HuH-7.5 (cell line): ENCODE measurements around the gene PREB.
"Not testable (repeated sequence)": the region's sequence is repeated elsewhere in the genome, so short reads cannot be mapped to it uniquely, and the experiment has no call there.

ENCODE experiments used
- DNase-seq: peaks from one replicate; pipeline ENCODE4 v3.0.0; 2011; ENCODE audit warnings: low spot score

PREB gene

DNA sequence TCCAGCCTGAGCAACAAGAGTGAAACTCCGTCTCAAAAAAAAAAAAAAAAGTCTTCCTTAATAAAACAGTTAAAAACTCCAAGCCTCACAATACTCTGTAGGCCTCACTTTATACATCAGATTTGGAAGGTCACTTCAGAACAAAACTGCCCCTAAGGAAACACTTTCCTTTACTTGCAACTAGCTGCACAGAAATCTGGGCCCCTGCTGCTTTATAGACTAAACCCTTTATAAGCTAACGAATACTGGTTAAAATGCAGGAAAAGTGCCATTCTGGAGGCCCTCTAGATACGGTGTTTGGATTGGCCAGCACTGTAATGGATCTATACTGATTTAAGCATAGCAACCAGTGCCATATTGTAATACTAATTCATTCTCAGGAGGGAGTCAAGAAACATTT, 9.3 kb downstream of the PREB start:
- no peak for DNase-seq

DNA sequence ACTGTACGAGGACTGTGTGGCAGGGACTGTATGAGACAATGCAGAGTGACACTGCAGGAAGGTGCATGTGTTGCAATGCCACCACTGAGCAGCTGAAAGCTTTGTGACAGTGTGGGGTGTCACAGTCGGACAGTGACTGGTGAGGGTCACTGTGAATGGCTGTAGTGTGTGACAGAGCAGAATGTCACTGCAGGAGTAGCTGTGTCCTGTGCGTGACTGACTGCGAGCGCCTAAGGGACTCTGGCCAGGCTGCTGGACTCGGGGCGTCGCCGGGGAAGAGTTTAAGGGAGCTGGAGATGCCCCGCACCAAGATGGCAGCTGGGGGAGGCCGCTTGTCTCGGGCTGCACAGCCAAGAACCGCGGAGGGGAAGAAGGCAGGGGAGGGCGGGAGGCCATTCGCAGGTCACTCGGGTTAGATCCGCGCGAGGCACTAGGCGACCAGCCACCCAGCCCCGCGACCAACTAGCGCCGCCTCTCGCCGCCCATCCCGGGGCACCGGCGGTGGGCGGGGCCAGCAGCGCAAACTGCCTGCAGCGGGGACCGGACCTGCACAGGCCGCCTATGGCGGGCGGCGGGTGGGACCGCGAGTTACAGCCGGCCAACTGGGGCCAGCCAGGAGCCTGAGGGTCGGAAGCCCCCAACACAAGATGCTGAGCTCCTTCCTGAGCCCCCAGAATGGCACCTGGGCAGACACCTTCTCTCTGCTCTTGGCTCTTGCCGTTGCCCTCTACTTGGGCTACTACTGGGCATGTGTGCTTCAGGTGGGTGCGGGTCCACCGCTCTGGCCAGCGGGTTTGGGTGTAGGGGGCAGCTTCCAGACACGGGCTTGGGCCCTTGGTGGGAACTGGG, 10.9 kb downstream of the PREB start, which contains the start of gene ABHD1:
TSS of gene ABHD1 (plus strand) at position 514 of the 849 bp plus-strand sequence. CDS start at position 648, 134 bp downstream.
- peak; percentile 77 for DNase-seq

DNA sequence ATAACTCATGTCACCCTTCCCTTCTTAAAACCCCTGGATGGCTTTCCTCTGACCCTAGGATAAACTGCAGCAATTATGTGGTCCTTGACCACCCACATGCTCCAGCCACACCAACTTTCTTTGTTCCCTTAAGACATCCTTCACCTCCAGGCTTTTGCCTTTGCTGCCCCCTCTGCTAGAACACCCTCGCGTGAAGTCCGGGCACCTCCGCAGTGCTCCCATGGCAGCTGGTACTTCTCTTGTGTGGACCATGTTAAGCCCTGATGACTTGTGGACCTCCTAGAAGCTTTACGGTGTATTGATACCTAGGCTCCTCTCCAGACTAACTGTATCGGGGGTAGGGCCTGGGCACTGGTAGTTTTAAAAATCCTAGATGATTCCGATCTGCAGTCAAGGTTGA, 11.6 kb downstream of the PREB start:
- no peak for DNase-seq

DNA sequence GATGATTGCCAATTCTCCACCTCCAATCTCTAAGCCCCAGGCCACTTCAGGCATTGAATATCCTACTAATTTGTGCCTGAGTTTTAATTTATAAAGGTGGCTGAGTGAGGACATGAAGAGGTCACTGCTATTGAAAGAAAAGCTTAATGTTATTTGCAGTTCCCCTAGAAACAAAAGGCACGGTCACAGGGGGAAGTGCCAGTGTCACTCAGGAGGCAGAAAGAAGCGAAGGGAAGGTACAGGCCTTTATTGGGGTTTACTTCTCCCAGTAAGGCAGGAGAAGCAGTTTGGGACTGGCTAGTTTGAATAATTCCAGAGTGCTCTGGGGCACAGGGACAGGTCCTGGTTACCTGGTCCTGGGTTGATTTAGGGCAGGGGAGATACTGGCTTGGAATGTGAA, 12.5 kb downstream of the PREB start:
- DNase-seq = no peak

DNA sequence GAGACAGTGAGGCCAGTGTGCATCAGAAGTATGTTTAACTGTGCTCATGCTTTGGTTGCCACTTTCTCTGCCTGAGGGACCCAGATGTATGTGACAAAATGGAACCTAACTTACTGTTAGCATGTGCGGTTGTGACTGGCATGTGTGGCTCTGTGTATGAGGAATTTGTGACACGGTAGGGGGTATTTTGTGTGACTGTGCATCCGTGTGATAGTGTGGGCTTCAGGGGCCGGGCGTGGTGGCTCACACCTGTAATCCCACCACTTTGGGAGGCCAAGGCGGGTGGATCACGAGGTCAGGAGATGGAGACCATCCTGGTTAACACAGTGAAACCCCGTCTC, 15.1 kb downstream of the PREB start:
- not testable (repeated sequence) for DNase-seq

DNA sequence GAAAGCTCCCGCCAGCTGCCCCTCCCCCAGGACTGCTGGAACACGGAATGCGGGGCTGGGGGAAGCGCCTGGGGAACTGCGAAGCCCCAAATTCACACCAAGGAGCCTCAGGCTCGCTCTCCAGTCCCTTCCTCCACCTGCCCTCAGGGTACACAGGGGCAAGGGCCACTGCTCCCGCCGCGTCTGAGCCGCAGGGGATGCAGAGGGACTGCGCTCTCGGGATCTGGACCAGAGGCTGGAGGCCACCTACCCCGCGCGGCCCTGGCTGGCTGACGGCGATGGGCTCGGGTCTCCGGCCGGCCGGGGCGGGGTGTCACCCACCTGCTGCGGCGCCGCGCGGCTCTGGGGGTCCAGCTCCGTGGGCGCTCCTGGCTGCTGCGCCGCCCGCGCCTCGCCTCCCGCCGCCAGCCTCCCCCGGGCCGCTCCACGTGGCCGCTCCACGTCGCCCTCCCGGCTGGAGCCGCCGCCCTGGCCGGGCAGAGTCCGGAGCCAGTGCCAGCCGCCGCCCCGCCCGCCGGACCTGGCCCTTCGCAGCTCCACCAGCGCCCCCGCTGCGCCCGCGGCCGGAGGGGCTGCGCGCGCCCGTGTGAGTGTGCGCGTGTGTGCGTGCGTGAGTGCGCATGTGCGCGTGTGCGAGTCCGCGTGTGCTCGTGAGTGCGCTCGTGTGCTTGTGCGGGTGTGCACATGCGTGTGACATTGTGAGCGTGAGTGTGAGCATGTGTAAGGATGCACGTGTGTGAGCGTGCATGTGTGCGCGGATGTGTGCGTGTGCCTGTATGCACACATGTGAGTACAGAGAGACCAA, 15.7 kb downstream of the PREB start, which contains the start of gene CGREF1:
TSS of gene CGREF1 (minus strand) at position 604 of the 805 bp plus-strand sequence. CDS start 14,762 bp downstream, outside the sequence.
- DNase-seq = peak; percentile 39

DNA sequence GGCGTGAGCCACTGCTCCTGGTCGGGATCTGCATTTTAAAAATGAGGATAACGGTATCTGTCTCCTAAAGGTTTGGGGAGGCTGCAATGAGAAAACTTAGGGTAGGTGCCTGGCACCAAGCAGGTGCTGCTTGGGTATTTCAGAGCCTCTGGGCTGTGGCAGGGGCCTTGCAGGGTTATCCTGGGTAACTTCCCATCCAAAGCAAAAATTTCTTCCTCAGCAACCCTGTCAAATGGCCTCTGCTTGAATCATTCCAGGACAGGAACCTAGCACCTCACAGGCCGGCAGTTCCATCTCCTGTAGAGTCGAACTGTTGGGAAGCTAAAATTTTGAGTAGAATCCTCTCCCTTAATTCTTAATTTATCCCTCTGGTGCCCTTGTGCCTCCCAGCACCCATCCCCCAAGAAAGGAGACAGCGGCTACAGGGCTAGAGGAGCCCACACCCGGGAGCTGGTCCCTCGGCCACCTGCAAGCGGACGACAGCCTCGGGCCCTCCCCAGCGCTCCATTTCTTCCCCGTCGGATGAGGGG, 16.4 kb downstream of the PREB start:
- DNase-seq = no peak

DNA sequence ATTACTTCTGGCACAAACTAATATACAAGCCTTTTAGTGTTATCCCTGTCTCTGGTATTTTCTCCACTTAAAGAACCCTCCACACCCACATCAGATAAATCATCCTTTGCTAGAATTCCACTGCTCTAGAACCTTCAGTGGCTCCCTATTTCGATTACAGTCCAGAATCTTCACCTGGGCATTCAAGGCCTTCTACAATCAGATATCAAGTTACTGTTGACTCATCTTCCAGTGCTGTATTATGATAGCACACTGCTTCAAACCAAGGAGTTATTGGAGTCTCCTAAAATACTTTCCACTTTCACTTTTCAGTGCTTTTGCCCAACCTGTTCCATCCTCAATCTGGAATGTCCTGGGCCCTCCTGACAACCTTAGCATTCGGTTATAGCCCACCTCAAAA, 18.9 kb downstream of the PREB start:
- no peak for DNase-seq

DNA sequence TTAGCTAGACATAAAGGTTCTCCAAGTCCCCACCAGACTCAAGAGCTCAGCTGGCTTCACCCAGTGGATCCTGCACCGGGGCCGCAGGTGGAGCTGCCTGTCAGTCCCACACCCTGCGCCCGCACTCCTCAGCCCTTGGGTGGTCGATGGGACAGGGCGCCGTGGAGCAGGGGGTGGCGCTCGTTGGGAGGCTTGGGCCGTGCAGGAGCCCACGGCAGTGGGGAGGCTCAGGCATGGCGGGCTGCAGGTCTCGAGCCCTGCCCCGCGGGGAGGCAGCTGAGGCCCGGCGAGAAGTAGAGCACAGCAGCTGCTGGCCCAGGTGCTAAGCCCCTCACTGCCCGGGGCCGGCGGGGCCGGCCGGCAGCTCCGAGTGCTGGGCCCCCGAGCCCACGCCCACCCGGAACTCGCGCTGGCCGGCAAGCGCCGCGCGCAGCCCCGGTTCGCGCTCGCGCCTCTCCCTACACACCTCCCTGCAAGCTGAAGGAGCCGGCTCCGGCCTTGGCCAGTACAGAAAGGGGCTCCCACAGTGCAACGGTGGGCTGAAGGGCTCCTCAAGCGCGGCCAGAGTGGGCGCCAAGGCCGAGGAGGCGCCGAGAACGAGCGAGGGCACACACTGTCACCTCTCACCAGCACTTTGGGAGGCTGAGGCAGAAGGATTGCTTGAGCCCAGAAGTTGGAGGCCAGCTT, 22.9 kb downstream of the PREB start:
- not testable (repeated sequence) for DNase-seq

DNA sequence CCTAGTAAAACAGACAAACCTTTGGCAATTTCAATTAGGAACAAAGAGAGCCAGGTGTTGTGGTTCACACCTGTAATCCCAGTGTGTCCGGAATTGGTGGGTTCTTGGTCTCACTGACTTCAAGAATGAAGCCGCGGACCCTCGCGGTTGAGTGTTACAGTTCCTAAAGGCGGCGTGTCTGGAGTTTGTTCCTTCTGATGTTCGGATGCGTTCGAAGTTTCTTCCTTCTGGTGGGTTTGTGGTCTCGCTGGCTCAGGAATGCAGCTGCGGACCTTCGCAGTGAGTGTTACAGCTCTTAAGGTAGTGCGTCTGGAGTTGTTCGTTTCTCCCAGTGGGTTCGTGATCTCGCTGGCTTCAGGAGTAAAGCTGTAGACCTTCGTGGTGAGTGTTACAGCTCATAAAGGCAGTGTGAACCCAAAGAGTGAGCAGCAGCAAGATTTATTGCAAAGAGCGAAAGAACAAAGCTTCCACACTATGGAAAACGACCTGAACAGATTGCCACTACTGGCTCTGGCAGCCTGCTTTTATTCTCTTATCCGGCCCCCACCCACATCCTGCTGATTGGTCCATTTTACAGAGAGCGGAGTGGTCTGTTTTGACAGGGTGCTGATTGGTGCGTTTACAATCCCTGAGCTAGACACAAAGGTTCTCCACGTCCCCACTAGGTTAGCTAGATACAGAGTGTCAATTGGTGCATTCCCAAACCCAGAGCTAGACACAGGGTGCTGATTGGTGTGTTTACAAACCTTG, 23.7 kb downstream of the PREB start:
- not testable (repeated sequence) for DNase-seq

DNA sequence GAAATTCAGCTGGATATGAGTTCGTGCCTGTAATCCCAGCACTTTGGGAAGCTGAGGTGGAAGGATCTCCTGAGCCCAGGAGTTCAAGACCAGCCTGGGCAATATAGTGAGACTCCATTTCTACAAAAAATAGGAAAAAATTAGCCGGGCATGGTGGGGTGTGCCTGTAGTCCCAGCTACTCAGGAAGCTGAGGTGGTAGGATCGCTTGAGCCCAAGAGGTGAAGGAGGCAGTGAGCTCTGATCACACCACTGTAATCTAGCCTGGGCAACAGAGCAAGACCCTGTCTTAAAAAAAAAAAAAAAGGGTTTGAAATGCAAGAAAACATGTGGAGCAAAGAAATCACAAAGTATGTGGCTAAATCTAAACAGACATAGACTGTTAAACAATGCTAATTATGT, 25.4 kb downstream of the PREB start:
- no peak for DNase-seq

DNA sequence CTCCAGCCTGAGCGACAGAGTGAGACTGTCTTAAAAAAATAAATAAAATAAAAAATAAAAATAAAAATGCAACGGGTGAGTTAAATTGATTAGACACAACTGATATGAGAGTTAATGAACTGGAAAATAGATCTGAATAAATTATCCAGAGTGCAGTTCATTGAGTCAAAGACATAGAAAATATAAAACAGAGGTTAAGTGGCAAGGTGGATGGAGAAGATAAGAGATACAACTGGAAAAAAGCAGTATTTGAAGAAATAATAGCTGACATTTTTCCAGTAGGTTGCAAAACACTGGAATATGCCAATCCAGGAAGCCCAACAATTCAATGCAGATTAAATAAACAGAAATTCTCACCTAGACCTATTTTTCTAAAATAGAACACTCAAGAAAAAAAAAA, 26.2 kb downstream of the PREB start:
- no peak for DNase-seq

DNA sequence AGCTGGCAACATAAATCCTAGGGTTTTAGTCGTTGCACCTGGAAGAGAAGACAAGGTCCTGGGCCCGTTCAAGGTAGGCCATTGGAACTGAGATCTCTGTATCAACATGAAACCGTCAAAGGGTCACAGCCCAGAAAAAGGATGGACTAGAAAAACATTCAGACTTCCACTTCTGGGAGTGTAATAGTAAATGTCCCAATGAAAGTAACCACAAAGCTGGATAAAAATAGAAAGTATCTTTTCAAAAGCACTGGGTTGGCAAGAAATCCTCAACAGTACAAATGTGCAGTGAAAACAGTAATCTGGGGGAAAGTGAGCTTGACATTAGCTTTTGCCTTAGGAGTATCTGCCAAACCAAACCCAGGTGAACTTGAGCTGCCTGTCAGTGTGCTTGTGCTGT, 28.5 kb downstream of the PREB start:
- DNase-seq = no peak

DNA sequence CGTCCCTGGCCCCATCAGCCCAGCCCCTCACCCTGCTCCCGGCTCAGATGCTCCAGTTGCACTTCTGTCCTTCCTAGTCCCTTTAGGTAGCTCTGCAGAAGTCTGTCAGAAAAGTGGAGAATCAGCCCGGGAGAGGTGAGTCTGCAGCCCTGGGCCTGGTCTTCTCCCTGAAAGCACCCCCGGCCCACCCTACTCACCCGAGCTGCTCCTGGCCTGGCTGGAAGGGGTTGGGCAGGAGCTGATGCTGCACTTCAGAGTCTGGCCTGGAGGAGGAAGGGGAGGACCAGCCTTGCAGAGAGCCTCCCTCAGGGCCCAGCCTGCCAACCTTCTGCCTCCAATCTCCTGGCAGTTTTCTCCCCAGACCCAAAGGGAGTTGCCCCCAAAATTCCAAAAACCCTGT, 32.1 kb downstream of the PREB start:
- DNase-seq = no peak

DNA sequence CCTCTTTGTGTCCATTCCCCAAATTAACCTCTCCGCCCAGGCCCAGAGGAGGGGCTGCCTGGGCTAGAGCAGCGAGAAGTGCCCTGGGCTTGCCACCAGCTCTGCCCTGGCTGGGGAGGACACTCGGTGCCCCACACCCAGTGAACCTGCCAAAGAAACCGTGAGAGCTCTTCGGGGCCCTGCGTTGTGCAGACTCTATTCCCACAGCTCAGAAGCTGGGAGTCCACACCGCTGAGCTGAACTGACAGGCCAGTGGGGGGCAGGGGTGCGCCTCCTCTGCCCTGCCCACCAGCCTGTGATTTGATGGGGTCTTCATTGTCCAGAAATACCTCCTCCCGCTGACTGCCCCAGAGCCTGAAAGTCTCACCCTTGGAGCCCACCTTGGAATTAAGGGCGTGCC, 34.4 kb downstream of the PREB start:
- DNase-seq = no peak

DNA sequence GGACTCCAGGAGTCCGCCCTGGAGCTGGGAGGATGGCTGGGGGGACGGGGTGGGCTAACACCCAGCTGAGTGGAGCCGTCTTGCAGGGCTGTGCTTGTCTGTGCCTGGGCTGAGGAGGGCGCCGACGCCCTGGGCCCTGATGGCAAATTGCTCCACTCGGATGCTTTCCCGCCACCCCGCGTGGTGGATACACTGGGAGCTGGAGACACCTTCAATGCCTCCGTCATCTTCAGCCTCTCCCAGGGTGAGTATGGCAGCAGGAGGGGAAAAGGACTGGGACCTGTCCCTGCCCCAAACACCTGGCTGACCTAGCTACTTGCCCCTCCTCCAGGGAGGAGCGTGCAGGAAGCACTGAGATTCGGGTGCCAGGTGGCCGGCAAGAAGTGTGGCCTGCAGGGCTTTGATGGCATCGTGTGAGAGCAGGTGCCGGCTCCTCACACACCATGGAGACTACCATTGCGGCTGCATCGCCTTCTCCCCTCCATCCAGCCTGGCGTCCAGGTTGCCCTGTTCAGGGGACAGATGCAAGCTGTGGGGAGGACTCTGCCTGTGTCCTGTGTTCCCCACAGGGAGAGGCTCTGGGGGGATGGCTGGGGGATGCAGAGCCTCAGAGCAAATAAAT, 35.0 kb downstream of the PREB start:
- DNase-seq = no peak

DNA sequence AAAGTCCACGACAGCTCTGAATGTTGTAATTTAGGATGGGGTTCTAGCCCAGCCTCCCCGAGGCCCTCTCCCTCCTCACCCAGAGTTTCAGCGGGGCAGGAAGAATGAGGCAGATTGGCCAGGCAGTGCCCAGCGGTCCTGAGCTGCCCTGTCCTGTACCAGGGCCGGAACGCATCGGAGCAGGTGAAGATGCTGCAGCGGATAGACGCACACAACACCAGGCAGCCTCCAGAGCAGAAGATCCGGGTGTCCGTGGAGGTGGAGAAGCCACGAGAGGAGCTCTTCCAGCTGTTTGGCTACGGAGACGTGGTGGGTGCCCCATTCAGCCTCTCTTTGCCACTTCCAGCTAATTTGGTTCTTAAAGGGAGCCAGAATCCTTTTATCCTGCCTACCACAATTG, 37.1 kb downstream of the PREB start:
- no peak for DNase-seq

DNA sequence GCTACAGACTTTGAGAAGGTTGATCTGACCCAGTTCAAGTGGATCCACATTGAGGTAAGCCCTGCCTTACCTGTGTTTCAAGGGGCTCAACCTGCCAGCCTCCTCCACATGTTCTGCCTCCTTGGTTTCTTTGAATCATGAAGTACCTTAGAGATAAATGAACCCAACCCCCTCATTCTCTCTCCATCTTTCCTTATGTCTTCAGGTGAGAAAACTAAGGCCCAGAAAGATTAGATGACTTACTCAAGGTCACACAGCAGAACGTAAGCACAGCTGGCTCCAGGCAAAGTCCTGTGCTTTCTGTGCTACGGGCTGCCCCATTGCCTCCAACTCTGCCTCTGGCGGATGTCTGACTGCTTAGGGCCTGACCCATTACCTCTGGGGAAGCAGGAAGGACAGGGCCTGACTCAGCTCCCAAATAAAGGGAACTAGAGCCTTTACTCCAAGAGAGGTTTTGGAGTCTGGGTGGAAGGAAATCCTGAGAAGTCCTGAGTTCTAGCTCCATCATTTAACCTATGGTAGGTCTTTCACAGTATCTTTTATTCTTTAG, 37.6 kb downstream of the PREB start:
- no peak for DNase-seq

DNA sequence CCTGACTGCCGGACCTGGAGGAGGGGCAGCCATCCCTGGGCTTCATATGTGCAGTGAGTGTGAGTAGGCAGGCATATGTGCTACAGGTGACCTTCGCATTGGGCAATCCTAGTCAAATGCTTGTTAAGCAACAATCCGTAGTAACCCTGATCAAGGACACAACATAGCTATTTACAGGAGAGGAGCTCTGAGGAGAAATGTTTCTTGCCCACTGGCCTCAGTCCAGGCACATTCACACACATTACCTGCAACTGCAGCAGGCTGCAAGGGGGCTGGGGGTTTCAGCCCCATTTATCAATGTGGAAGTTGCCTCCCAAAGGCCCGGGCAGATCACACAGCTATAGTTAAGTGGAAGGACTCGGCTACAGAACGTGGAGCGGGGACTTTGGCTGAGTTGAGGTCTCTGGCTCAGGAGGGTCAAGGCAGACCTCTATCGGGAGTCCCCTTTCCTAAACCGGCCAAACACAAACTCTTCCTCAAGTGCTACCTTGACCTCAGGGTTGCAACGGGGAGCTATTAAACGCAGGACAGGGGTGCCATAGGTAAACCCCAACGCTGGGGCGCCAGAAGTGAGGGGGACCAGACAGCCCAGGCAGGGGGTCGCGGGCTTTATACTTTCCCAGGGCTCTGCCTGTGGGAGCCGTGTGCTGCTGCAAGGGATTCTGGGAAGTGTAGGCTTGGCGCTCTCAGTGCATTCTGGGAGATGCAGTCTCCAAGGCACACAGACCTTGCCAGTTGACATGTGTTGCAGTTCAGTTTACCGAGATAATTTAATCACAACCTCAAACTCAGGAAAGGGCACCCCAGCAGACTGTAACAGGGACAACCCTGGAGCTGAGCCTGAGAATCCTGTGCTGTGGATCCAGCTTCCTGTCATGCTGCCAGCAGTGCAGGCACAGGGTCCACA, 38.4 kb downstream of the PREB start:
- peak; percentile 75 for DNase-seq

DNA sequence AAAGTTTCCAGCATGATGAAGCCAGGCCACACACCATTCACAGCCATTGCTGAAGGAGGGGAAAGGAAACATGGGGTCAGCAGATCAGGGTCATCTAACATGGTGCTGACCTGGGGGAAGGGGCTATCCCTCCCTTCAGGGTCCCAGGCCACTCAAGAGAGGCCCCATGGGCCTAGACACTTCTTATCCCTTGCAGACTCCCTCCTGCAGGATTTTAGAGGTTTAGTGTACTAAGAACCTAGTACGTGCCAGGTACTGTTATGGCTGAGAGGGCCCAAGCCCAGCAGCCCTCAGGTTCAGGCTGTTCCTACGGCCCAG, 39.0 kb downstream of the PREB start:
- no peak for DNase-seq
